GM23338 (cell line): ENCODE measurements around the gene NHLRC3. TPM values are rescaled to one million over a fixed set of nuclear protein-coding genes. Genes with fewer than 3 reads are reported as not detected.

Experiments
- ATAC-seq: fragments of 200-7000 bp; cut with Tn5 transposase; 3 replicates; pipeline ENCODE4 v1.9.1; 2020
- DNase-seq: peaks from one replicate; pipeline ENCODE4 v3.0.0-alpha.2; 2015; ENCODE audit warnings: low spot score
- H2AFZ ChIP-seq: fragments of 200-600 bp; sonication (generic); 2 replicates; pipeline ENCODE4 v1.8.0; 2016; ENCODE audit warnings: antibody characterized with exemption, mild to moderate bottlenecking, moderate library complexity
- H3F3A ChIP-seq: fragments of 200-600 bp; sonication (generic); replicated peaks from 2 replicates; pipeline ENCODE4 v1.8.0; 2017; ENCODE audit warnings: antibody characterized with exemption, mixed run types, low read depth
- H3K27ac ChIP-seq: fragments of 200-600 bp; sonication (generic); 2 replicates; pipeline ENCODE4 v1.6.1; 2016; ENCODE audit warnings: low read depth
- H3K27me3 ChIP-seq: fragments of 200-600 bp; sonication (generic); 2 replicates; pipeline ENCODE4 v1.8.0; 2016; ENCODE audit warnings: mild to moderate bottlenecking, mixed run types, moderate library complexity; ENCODE audit not compliant: insufficient read depth
- H3K36me3 ChIP-seq: fragments of 200-600 bp; sonication (generic); 2 replicates; pipeline ENCODE4 v1.8.0; 2016; ENCODE audit warnings: mild to moderate bottlenecking; ENCODE audit not compliant: insufficient read depth
- H3K4me1 ChIP-seq: fragments of 200-600 bp; sonication (generic); 2 replicates; pipeline ENCODE4 v1.8.0; 2016; ENCODE audit warnings: mild to moderate bottlenecking, moderate library complexity; ENCODE audit not compliant: insufficient read depth
- H3K4me2 ChIP-seq: fragments of 200-600 bp; sonication (generic); 2 replicates; pipeline ENCODE4 v1.7.1; 2017; ENCODE audit warnings: mixed run types
- H3K4me3 ChIP-seq: fragments of 200-600 bp; sonication (generic); 2 replicates; pipeline ENCODE4 v1.6.1; 2016; ENCODE audit warnings: mixed run types
- H3K79me2 ChIP-seq: fragments of 200-600 bp; sonication (generic); replicated peaks from 2 replicates; pipeline ENCODE4 v1.8.0; 2017; ENCODE audit warnings: mild to moderate bottlenecking; ENCODE audit not compliant: insufficient read depth
- H3K9me2 ChIP-seq: fragments of 200-600 bp; sonication (generic); 2 replicates; pipeline ENCODE4 v1.8.0; 2017; ENCODE audit not compliant: insufficient read depth
- H4K20me1 ChIP-seq: fragments of 200-600 bp; sonication (generic); replicated peaks from 2 replicates; pipeline ENCODE4 v1.8.0; 2017; ENCODE audit warnings: mild to moderate bottlenecking; ENCODE audit not compliant: insufficient read depth
- H3K27ac Mint-ChIP-seq: 2 replicates; pipeline ENCODE4 v1.8.0; 2020; ENCODE audit warnings: inconsistent platforms, mild to moderate bottlenecking, moderate library complexity, mixed read lengths
- H3K27me3 Mint-ChIP-seq: 3 replicates; pipeline ENCODE4 v1.8.0; 2022; ENCODE audit warnings: low read depth, mild to moderate bottlenecking, moderate library complexity, mixed read lengths, inconsistent platforms; ENCODE audit not compliant: insufficient read depth, poor library complexity
- H3K36me3 Mint-ChIP-seq: 3 replicates; pipeline ENCODE4 v1.8.0; 2021; ENCODE audit warnings: low read depth, mild to moderate bottlenecking, inconsistent platforms, moderate library complexity, mixed read lengths
- H3K4me1 Mint-ChIP-seq: 3 replicates; pipeline ENCODE4 v1.8.0; 2020; ENCODE audit warnings: mild to moderate bottlenecking, inconsistent platforms, mixed read lengths
- H3K4me3 Mint-ChIP-seq: 3 replicates; pipeline ENCODE4 v1.8.0; 2021; ENCODE audit warnings: moderate library complexity, mild to moderate bottlenecking, inconsistent platforms, mixed read lengths
- H3K9me3 Mint-ChIP-seq: 3 replicates; pipeline ENCODE4 v1.8.0; 2020; ENCODE audit warnings: moderate library complexity, mild to moderate bottlenecking, inconsistent platforms, mixed read lengths
- CREB1 ChIP-seq: fragments of 250-450 bp; sonication (Bioruptor Pico); IDR thresholded peaks from 2 replicates; pipeline ENCODE4 v1.5.0; 2020; ENCODE audit warnings: low read depth, mild to moderate bottlenecking, moderate library complexity
- EZH2 ChIP-seq: fragments of 200-600 bp; sonication (generic); IDR thresholded peaks from one replicate; pipeline ENCODE4 v1.8.0; 2017; ENCODE audit warnings: antibody characterized with exemption, mild to moderate bottlenecking, low read depth; ENCODE audit not compliant: unreplicated experiment
- EZH2phosphoT487 ChIP-seq: fragments of 200-600 bp; sonication (generic); IDR thresholded peaks from one replicate; pipeline ENCODE4 v1.8.1; 2018; ENCODE audit warnings: antibody characterized with exemption; ENCODE audit not compliant: unreplicated experiment
- JUNB ChIP-seq: IDR thresholded peaks from one replicate; pipeline ENCODE4 v1.6.1; 2016; ENCODE audit warnings: antibody characterized with exemption; ENCODE audit not compliant: unreplicated experiment
- NANOG ChIP-seq: IDR thresholded peaks from 2 replicates; pipeline ENCODE4 v1.6.1; 2016; ENCODE audit warnings: antibody characterized with exemption, borderline replicate concordance
- POLR2AphosphoS5 ChIP-seq: IDR thresholded peaks from 2 replicates; pipeline ENCODE4 v1.6.1; 2016; ENCODE audit warnings: antibody characterized with exemption, low read depth
- STAT1 ChIP-seq: IDR thresholded peaks from one replicate; pipeline ENCODE4 v1.6.1; 2016; ENCODE audit warnings: antibody characterized with exemption; ENCODE audit not compliant: unreplicated experiment
- ZNF114 ChIP-seq: fragments of 250-450 bp; sonication (Bioruptor Pico); IDR thresholded peaks from 2 replicates; pipeline ENCODE4 v1.5.0; 2020; ENCODE audit warnings: mild to moderate bottlenecking, moderate library complexity
- ZNF331 ChIP-seq: fragments of 250-450 bp; sonication (Bioruptor Pico); IDR thresholded peaks from 2 replicates; pipeline ENCODE4 v1.5.0; 2020; ENCODE audit warnings: low read depth, mild to moderate bottlenecking, moderate library complexity
- polyA plus RNA-seq: library from polyadenylated mRNA; unstranded; fragments of >200 nt; fragmentation: Nextera tagmentation; extraction: Ambion mirVana; gene quantifications from 2 replicates; pipeline ENCODE4 v1.2.1, GENCODE V29; 2016
- total RNA-seq: library from RNA; depleted of rRNA; stranded (reverse); fragments of >200 nt; shearing (Covaris generic); gene quantifications from 2 replicates; pipeline ENCODE4 v1.2.3, GENCODE V29; 2014
- TF ChIP-seq, protein P1 (sequence below): IDR thresholded peaks from one replicate; pipeline ENCODE4 v1.6.1; 2018; ENCODE audit warnings: antibody characterized with exemption; ENCODE audit not compliant: unreplicated experiment
- TF ChIP-seq, protein P2 (sequence below): fragments of 250-450 bp; sonication (Bioruptor Pico); IDR thresholded peaks from 2 replicates; pipeline ENCODE4 v1.5.0; 2020; ENCODE audit warnings: mild to moderate bottlenecking, moderate library complexity
- TF ChIP-seq, protein P3 (sequence below), 2 experiments: fragments of 200-600 bp in 1 of 2; sonication (generic) in 1 of 2; conservative IDR thresholded peaks; 2 replicates each; pipeline versions ENCODE4 v1.5.1 to v1.6.1; 2016 to 2017; ENCODE audit warnings: antibody characterized with exemption in 2 of 2, low read depth in 2 of 2, mild to moderate bottlenecking in 2 of 2, moderate library complexity in 1 of 2
- TF ChIP-seq, protein P4 (sequence below): IDR thresholded peaks from 2 replicates; pipeline ENCODE4 v1.6.1; 2016; ENCODE audit warnings: antibody characterized with exemption

Gene NHLRC3
- total and polyA plus RNA-seq, 2 experiments from 2014 or later: 11.8 to 15.6 TPM

DNA sequence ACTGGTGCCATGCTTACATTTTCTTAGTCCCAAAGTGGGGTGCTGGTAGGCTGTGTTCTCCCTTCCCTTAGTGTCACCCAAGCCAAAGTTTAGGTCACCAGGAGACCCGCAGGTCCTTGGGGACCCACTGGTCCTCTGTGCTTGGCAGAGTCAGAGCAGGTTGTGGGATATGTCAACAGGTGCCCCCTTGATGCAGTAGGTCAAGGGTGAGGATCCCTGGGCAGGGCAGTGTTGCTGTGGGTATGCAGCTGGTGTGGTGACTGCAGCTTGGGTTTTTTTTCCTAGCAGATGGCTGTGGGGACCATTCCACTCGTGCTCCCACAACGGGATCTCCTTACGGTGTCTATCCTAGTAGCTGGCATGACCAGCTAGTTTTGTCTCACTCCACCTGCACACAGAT, 23.7 kb downstream of the NHLRC3 start:
- no peaks in the 10 kb centered on the region for H3K36me3 ChIP-seq
- Mint-ChIP-seq H3K27me3 (no peaks in the 10 kb centered on the region), H3K9me3 (peaks cover 3% of the 10 kb centered on the region; the same call in 1 of the 3 replicates), H3K4me3 (no peak overlapping the region), H3K27ac (0 out of 2 replicates have a peak overlapping the region, but pooled peaks have one; percentile 25), H3K4me1 (no peaks in the 10 kb centered on the region; the same call in 2 of the 3 replicates), H3K36me3 (peaks cover 4% of the 10 kb centered on the region; the same call in 2 of the 3 replicates)
- no peak overlapping the region for H3K27ac ChIP-seq
- no peak overlapping the region for H2AFZ ChIP-seq
- DNase-seq (no peak), ATAC-seq (no peak)
- H3K4me2 ChIP-seq: no peak overlapping the region
- no peaks in the 10 kb centered on the region for H3K9me2 ChIP-seq
- H4K20me1 ChIP-seq: no peaks in the 10 kb centered on the region
- no peaks in the 10 kb centered on the region for H3K79me2 ChIP-seq
- no peak overlapping the region for H3K4me3 ChIP-seq
- TF ChIP-seq, protein P1, sequence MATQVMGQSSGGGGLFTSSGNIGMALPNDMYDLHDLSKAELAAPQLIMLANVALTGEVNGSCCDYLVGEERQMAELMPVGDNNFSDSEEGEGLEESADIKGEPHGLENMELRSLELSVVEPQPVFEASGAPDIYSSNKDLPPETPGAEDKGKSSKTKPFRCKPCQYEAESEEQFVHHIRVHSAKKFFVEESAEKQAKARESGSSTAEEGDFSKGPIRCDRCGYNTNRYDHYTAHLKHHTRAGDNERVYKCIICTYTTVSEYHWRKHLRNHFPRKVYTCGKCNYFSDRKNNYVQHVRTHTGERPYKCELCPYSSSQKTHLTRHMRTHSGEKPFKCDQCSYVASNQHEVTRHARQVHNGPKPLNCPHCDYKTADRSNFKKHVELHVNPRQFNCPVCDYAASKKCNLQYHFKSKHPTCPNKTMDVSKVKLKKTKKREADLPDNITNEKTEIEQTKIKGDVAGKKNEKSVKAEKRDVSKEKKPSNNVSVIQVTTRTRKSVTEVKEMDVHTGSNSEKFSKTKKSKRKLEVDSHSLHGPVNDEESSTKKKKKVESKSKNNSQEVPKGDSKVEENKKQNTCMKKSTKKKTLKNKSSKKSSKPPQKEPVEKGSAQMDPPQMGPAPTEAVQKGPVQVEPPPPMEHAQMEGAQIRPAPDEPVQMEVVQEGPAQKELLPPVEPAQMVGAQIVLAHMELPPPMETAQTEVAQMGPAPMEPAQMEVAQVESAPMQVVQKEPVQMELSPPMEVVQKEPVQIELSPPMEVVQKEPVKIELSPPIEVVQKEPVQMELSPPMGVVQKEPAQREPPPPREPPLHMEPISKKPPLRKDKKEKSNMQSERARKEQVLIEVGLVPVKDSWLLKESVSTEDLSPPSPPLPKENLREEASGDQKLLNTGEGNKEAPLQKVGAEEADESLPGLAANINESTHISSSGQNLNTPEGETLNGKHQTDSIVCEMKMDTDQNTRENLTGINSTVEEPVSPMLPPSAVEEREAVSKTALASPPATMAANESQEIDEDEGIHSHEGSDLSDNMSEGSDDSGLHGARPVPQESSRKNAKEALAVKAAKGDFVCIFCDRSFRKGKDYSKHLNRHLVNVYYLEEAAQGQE: no peak
- TF ChIP-seq, protein P2, sequence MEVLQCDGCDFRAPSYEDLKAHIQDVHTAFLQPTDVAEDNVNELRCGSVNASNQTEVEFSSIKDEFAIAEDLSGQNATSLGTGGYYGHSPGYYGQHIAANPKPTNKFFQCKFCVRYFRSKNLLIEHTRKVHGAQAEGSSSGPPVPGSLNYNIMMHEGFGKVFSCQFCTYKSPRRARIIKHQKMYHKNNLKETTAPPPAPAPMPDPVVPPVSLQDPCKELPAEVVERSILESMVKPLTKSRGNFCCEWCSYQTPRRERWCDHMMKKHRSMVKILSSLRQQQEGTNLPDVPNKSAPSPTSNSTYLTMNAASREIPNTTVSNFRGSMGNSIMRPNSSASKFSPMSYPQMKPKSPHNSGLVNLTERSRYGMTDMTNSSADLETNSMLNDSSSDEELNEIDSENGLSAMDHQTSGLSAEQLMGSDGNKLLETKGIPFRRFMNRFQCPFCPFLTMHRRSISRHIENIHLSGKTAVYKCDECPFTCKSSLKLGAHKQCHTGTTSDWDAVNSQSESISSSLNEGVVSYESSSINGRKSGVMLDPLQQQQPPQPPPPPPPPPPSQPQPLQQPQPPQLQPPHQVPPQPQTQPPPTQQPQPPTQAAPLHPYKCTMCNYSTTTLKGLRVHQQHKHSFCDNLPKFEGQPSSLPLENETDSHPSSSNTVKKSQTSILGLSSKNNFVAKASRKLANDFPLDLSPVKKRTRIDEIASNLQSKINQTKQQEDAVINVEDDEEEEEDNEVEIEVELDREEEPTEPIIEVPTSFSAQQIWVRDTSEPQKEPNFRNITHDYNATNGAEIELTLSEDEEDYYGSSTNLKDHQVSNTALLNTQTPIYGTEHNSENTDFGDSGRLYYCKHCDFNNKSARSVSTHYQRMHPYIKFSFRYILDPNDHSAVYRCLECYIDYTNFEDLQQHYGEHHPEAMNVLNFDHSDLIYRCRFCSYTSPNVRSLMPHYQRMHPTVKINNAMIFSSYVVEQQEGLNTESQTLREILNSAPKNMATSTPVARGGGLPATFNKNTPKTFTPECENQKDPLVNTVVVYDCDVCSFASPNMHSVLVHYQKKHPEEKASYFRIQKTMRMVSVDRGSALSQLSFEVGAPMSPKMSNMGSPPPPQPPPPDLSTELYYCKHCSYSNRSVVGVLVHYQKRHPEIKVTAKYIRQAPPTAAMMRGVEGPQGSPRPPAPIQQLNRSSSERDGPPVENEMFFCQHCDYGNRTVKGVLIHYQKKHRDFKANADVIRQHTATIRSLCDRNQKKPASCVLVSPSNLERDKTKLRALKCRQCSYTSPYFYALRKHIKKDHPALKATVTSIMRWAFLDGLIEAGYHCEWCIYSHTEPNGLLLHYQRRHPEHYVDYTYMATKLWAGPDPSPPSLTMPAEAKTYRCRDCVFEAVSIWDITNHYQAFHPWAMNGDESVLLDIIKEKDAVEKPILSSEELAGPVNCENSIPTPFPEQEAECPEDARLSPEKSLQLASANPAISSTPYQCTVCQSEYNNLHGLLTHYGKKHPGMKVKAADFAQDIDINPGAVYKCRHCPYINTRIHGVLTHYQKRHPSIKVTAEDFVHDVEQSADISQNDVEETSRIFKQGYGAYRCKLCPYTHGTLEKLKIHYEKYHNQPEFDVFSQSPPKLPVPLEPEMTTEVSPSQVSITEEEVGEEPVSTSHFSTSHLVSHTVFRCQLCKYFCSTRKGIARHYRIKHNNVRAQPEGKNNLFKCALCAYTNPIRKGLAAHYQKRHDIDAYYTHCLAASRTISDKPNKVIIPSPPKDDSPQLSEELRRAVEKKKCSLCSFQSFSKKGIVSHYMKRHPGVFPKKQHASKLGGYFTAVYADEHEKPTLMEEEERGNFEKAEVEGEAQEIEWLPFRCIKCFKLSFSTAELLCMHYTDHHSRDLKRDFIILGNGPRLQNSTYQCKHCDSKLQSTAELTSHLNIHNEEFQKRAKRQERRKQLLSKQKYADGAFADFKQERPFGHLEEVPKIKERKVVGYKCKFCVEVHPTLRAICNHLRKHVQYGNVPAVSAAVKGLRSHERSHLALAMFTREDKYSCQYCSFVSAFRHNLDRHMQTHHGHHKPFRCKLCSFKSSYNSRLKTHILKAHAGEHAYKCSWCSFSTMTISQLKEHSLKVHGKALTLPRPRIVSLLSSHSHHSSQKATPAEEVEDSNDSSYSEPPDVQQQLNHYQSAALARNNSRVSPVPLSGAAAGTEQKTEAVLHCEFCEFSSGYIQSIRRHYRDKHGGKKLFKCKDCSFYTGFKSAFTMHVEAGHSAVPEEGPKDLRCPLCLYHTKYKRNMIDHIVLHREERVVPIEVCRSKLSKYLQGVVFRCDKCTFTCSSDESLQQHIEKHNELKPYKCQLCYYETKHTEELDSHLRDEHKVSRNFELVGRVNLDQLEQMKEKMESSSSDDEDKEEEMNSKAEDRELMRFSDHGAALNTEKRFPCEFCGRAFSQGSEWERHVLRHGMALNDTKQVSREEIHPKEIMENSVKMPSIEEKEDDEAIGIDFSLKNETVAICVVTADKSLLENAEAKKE: no peak
- TF ChIP-seq JUNB: no peak
- TF ChIP-seq ZNF331 (CRISPR knock-in tag): no peak
- TF ChIP-seq NANOG: no peak
- no peak for TF ChIP-seq EZH2phosphoT487
- TF ChIP-seq, protein P3, sequence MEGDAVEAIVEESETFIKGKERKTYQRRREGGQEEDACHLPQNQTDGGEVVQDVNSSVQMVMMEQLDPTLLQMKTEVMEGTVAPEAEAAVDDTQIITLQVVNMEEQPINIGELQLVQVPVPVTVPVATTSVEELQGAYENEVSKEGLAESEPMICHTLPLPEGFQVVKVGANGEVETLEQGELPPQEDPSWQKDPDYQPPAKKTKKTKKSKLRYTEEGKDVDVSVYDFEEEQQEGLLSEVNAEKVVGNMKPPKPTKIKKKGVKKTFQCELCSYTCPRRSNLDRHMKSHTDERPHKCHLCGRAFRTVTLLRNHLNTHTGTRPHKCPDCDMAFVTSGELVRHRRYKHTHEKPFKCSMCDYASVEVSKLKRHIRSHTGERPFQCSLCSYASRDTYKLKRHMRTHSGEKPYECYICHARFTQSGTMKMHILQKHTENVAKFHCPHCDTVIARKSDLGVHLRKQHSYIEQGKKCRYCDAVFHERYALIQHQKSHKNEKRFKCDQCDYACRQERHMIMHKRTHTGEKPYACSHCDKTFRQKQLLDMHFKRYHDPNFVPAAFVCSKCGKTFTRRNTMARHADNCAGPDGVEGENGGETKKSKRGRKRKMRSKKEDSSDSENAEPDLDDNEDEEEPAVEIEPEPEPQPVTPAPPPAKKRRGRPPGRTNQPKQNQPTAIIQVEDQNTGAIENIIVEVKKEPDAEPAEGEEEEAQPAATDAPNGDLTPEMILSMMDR (conservative IDR thresholded peaks at IDR 0.05; ENCODE audit: low read depth in 2 of 2): no peak
- TF ChIP-seq, protein P4, sequence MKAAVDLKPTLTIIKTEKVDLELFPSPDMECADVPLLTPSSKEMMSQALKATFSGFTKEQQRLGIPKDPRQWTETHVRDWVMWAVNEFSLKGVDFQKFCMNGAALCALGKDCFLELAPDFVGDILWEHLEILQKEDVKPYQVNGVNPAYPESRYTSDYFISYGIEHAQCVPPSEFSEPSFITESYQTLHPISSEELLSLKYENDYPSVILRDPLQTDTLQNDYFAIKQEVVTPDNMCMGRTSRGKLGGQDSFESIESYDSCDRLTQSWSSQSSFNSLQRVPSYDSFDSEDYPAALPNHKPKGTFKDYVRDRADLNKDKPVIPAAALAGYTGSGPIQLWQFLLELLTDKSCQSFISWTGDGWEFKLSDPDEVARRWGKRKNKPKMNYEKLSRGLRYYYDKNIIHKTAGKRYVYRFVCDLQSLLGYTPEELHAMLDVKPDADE: no peak
- no peak for TF ChIP-seq STAT1
- no peak for TF ChIP-seq ZNF114 (CRISPR knock-in tag)
- TF ChIP-seq EZH2: no peak
- no peak for TF ChIP-seq CREB1 (CRISPR knock-in tag)
- TF ChIP-seq POLR2AphosphoS5: no peak
- no peaks in the 10 kb centered on the region for H3K27me3 ChIP-seq
- H3K4me1 ChIP-seq: no peaks in the 10 kb centered on the region
- no peaks in the 10 kb centered on the region for H3F3A ChIP-seq
